Measurements from ENCODE around the gene PPFIA1.
"Not testable (repeated sequence)": the region's sequence is repeated elsewhere in the genome, so short reads cannot be mapped to it uniquely, and the experiment has no call there.

The PPFIA1 gene

DNA sequence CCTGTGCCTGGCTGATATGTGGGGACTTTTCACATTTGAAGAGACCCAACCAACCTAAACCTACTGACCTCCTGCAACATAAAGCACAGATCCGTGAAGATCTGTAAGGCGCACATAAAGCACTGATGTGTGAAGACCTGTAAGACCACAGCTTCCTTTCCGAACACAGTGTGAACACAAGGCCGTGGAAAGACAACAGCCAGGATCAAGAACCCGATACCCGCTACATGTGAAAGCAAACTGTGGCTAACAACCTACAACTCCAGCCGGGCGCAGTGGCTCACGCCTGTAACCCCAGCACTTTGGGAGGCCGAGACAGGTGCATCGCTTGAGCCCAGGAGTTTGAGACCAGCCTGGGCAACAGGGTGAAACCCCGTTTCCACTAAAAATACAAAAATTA lies 17.6 kb upstream of the PPFIA1 start:
- DNase-seq = no peak

DNA sequence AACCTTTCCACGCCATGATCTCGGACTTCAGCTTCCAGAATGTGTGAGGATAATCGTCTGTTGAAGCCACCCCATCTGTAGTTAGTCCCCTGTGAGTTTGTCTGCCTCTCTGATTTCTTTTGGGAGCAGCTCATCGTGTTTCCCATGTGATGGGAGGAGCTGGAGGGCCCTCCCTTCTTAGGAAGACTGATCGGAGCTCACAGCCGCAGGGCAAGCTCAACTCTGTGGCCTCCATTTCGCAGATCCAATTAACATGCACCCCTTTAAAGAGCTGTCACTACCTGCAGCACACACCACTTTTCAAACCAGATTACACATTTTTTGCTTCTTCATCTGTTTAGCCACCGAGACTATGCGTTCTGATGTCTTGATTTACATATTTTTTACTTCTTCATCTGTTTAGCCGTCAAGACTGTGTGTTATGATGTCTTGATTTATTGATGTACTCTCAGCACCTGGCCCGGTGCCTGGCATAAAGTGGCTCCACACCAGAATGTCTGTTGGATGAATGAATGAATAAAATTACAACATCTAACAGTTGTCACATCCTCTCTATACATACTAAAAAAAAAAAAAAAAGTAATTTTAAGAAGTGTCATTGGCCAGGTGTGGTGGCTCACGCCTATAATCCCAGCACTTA lies 14.9 kb upstream of the PPFIA1 start:
- DNase-seq = no peak

DNA sequence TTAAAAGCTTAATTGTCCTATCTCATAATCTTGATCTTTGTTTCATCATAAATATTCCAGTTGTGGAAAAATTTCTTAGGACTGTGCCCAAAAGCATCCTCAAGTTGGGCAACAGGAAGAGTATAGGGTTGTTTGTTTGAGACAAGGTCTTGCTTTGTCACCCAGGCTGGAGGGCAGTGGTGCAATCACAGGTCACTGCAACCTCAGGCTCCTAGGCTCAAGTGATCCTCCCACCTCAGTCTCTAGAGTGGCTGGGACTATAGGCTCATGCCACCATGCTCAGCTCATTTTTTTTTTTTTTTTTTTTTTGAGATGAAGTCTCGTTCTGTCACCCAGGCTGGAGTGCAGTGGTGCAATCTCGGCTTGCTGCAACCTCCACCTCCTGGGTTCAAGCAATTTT lies 11.4 kb upstream of the PPFIA1 start:
- not testable (repeated sequence) for DNase-seq

DNA sequence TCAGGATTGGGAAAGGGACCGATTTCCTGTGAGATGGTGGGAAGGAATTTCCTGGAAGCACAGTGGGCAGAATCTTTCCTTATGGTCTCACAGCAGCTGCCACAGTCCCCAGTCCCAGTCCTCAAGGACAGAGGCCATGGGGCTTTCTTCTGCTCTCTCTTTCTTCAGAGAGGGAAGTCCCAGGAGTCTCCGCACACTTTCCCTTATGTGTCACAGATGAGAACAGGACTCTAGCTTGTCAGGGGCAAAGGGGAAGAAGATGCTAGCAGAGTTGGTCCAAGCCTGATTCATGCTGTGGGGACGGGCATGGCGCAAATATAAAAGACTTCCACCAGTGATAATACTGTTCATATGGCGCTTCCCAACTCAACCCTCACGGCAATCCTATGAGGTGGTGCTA lies 7.5 kb upstream of the PPFIA1 start:
- DNase-seq = no peak

DNA sequence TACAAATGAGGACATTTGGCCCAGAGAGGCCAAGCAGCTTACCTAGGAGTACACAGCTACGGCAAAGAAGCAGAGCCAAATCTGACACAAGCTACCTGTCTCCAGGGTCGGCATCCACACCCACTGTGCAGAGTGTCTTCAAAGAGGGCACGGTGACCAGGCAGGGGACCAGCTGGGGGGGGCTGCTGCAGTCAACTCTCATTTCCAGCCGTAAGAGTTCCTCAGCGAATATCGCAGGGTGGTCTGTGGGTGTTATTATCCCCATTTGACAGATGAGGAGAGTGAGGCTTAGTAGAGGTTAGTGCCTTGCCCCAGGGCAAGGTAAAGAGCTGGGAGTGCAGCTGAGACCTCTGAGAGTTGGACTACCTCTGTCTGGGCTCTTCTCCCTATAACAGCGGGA lies 7.1 kb upstream of the PPFIA1 start:
- no peak for DNase-seq

DNA sequence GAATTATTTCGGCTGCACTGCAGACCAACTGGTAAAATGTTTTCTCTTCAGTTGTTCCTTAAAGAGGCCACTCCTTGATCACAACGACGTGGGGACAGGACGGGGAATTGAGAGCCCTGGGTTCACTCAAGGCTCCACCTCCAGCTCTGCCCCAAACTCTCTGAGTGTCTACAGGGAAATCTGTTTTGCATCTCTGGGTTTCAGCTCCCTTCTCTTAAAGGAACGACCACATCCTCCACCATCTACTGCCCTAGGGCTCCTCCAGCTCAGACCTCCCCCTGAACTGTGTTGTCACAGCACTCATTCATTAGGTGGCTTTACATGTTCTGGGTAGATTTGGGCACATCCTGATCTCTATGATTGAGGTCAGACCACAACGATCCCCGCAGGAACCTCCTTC lies 5.1 kb upstream of the PPFIA1 start:
- DNase-seq = no peak

DNA sequence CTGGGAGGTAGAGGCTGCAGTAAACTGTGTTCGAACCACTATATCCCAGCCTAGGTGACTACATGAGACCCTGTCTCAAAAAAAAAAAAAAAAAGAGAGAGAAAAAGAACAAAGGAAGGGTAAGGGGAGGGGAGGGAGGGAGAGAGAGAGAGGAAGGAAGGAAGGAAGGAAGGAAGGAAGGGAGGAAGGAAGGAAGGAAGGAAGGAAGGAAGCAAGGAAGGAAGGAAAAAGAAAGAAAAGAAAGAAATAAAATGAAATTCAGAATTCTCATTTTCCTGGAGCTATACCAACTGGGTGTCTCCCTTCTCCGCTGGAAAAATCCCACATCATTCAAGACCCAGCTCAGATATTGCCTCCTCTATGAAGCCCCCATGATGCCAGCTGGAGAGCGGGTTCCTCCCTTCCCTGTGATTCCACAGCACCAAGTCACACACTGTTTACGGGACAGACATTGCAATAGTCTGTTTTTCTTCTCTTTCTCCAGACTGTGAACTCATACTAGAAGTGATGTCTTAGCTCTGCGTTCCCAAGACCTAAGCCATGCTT lies 3.0 kb upstream of the PPFIA1 start:
- DNase-seq = no peak

DNA sequence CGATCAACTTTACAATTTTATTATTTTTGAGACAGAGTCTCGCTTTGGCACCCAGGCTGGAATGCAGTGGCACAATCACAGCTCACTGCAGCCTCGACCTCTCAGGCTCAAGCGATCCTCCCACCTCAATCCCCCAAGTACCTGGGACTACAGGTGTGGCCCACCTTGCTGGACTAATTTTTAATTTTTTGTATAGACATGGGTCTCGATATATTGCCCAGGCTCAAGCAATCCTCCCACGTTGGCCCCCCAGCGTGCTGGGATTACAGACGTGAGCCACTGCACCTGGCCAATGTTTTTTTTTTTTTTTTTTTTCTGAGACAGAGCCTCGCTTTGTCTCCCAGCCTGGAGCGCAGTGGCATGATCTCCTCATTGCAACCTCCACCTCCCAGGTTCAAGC lies 2.0 kb upstream of the PPFIA1 start:
- DNase-seq = no peak

DNA sequence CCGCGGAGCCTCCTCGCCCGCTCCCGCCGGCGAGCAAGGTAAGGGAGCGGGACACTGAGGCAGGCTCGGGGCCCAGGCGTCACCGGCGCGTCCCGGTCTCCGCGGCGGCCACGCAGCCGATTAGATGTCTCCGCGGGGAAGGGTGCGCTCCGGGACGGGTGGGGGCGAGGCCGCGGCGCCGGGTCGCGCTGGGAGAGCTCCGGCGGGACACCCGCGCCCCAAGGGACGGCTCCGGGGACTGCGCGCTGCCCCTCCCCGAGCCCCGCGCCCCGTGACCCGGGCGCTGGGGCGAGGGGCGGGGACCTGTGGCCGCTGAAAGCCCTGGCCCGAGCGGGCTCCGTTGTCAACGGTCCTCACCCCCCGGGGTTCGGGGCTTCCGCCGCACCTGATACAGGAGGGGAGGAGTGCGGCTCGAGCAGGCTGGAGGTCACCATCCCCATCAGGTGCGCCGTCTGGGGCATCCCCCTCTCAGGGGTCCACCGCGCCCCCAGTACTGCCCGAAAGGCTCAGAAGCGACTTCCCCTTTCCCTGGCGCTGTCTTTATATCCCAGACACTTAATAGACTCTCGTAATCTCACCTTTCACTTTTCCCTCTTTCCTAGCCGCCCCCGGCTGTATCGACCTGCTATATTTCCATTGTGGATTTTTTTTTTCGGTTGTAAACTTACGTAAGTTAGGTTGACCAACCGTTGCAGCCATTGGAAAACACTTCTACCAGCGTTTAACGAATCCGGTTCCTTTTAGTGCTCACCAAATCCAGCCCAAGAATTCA lies 573 bp downstream of the PPFIA1 start:
- DNase-seq = peak; percentile 45

DNA sequence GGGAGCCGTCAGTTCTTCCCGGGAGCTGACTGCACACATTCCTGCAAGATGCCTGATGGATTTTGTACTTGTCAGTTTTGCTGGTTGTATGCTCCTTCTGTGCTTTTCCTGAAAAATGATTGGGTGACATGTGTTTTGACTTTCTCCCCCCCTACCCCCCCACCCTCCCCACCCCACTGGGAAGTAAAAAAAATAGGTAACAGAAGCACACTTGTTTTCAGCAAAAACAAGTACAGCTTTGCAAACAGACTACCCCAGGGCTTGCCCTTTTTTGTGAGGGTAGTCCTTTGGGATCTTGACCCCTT lies 1.1 kb downstream of the PPFIA1 start:
- DNase-seq = no peak

DNA sequence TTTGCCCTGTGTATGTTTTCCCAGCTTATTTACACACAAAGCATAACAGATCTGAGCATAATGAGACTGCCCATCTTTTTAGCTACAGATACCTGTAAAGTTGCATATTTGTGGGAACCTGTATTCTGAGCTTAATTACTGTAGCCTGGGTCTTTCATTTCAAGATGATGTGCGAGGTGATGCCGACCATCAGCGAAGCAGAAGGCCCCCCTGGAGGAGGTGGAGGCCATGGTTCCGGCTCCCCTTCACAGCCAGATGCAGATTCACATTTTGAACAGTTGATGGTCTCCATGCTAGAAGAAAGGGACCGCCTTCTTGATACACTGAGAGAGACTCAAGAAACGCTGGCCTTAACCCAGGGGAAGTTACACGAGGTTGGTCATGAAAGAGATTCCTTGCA lies 1.5 kb downstream of the PPFIA1 start:
- no peak for DNase-seq

DNA sequence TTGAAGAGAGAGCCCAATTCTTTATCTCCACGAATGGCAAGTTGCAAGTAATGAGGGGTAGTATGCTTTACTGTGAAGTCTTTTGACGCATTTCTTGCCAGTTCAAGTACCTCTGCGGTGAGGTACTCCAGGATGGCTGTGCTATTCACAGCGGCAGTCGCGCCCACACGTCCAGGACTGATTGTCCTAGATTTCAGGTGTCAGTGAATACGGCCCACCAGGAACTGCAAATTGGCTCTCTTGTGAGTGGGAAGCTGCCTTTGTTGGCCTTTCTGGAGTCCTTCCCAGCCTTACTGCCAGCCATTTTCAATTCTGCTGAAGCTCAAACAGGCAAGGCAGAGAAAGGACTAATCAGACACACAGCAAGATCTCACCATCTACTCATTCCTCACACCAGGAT lies 8.5 kb downstream of the PPFIA1 start:
- no peak for DNase-seq

DNA sequence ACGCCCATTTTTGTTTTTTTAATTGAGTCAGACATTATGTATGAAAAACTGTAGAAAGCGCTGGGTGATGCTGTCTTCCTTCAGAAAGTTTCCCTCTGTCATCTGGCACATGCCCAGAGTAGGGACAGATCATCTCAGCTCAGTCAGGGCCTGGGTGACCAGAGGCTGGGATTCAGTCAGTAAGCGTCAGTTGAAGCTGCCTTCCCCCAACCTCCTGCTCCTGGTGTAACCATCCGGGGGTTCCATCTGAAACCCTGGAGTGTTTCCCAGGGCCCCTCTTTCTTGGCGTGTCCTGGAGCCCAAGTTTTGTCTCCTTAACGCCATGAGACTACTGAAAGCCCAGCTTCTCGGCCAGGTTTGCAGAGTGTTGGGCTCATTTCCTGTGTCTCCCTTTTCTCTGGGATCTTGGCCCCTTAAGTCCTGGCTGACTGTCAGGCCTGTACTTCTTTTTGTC lies 10.7 kb downstream of the PPFIA1 start:
- no peak for DNase-seq

DNA sequence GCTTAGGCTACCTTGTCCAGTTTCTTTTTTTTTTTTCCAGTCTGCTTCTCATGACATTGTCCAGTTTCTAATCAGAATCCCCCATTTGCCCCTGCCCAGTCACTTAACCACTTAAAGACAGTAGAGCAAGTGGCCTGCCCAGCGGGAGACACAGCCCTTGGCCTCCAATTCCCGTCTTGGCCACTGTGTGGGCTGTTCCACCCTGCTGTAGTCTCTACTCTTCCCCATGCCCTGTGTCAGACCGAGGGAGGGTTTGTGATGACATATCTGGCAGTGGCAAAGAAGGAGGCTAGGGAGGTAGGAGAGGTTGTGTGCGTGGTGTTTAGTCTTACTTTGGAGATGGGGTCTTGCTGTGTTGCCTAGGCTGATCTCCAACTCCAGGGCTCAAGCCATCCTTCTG lies 11.5 kb downstream of the PPFIA1 start:
- no peak for DNase-seq

DNA sequence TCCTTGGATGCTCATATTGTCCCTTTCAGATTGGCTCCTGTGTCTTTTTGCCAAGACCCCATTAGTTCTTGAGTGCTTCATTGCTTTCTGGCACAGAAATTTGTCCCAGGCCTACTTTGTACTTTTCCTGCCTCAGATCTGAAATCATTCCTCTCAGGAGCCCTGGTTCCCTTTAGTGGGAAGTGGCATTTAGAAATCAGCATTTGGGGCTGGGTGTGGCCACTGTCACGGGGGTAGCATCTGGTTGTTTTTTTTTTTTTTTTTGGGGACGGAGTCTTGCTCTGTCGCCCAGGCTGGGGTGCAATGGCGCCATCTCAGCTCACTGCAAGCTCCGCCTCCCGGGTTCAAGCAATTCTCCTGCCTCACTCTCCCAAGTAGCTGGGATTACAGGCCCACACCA lies 18.2 kb downstream of the PPFIA1 start:
- no peak for DNase-seq

DNA sequence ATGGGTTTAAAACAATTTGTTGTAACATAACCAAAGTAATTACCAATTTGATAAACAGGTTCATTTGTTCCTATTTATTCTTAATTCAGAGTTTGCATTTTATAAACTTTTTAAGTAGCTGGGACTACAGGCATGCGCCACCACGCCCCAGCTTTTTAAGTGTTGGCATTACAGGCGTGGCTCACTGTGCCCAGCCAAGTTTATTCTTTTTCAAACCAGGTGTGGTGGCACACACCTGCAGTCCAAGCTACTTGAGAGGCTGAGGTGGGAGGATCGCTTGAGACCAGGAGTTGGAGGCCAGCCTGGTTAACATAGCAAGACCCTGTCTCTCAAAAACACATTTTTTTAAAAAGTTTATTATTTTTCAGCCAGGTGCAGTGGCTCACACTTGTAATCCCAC lies 19.1 kb downstream of the PPFIA1 start:
- DNase-seq = no peak

DNA sequence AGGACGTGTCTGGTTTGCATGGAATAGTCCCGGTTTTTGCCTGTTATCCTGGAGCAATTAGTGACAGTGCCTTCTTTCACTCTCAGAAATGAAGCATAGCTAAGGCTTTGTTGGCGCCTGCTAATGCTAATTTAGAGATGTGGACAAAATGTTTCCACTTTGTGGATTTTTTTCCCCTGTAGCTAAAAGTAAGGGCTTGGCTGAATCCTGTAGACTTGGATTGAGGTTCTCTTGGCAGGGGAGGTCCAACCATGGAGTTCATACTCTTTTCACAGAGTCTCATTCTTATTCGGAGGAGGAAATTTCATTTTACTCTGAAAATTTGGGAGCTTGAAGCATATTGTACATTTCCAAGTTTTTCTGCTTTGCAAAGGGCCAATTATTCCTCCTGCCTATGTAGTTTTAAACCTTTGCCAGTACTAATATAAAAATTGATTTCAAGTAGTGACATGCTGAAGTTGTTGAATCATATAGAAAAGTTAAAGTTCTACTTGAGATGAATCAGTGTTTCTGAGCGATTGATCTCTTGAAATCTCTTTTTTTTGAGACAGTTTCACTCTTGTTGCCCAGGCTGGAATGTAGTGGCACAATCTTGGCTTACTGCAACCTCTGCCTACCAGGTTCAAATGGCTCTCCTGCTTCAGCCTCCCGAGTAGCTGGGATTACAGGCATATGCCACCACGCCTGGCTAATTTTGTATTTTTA lies 20.0 kb downstream of the PPFIA1 start:
- no peak for DNase-seq

DNA sequence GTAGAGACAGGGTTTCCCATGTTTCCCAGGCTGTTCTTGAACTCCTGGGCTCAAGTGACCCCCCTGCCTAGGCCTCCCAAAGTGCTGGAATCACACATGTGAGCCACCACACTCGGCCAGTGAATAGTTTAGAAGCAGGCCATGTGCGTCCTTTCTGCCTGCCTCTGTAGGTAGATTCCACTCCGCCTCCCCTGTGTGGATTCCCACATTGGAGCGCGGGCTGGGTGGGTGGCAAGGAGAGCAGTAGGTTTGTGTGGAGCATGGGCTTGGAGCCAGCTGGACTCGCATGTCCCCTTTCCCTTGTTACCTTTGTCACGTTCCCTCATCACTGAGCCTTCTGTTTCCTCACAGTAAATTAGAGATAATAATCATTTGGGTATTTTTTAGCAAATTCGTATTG lies 21.7 kb downstream of the PPFIA1 start:
- no peak for DNase-seq

DNA sequence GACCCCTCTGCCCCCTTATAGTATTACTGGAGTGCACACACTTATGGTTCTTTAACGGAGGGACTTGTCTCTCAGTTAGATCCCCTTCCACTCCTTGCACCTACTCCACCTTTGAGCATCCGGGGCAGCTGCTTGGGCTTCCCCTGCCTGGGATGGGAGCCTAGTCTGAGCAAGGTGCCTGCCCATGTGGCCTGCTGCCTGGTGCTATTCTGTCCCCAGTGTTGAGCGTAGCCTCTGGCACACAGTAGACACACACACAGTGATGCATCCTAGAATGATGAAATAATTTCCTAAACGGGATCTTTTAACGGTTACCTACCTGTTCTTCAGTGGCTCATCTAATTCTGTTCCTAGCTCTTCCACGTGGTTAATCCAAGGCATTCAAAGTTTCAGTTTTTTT lies 22.4 kb downstream of the PPFIA1 start:
- DNase-seq = no peak

DNA sequence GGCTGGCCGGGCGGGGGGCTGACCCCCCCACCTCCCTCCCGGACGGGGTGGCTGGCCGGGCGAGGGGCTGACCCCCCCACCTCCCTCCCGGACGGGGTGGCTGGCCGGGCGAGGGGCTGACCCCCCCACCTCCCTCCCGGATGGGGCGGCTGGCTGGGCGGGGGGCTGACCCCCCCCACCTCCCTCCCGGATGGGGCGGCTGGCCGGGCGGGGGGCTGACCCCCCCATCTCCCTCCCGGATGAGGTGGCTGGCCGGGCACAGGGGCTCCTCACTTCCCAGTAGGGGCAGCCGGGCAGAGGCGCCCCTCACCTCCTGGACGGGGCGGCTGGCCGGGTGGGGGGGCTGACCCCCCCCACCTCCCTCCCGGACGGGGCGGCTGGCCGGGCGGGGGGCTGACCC lies 24.7 kb downstream of the PPFIA1 start:
- not testable (repeated sequence) for DNase-seq

DNA sequence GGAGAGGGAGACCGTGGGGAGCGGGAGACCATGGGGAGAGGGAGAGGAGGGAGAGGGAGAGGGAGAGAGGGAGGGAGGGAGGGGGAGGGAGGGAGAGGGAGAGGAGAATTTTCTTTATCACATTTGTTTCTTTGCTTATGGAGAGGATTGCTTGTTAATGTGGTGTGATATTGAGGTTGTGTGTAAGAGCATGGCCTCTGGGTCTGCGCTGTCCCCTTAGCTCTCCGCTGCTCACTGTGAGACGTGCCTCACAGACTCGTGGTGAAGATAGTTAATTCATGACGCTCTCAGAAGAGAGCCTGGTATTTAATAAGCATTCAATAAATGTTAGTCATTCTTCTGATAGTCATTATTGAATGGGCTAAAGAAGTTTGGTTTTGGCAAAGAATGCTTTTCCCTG lies 26.2 kb downstream of the PPFIA1 start:
- no peak for DNase-seq

DNA sequence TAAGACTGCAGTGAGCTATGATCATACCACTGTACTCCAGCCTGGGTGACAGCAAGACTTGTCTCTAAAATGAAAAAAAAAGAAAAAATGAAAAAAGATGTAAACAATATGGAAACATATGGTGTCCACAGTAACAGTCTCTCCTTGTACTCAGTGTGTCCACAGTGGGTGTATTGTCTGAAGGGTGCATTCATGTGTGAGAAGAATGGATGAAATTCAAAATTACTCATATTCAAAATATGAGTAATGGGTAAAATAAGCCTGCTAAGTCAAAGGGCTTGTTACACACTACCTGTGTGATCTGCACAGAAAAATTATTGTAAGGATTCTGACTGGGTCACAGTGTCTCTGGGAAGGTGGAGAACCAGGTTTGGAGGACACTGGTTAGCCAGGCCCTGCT lies 26.9 kb downstream of the PPFIA1 start:
- DNase-seq = no peak

DNA sequence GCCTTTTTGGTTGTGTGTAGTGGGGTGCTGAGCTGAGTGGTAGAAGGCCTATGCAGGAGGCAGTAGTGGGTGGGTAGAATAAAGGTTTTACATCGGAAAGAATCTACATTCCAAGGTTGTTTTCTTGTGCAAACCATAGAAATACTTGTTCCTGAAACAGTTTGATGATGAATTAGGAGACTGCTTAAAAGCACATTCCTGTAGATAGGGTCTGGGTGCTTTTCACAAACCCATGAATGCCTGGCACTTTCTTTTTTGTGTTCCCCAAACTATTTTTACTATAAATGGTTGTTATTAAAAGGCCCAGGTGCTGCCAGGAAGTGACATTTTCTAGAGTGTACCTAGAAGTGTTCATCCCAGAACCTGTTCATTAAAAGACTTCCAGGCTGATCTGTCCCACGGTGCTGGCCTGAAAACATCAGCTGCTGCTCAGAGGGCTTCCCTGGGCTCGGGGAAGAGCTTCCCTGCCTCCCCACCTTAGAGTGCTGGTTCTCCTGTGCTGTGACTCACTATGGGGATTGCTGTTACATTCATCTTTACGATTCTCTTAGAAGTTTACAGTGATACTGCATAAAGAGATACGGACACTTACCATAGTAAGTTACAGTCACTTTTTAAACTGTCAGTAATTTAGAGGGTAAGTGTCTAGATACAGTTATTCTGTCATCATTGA lies 27.9 kb downstream of the PPFIA1 start:
- DNase-seq = no peak

DNA sequence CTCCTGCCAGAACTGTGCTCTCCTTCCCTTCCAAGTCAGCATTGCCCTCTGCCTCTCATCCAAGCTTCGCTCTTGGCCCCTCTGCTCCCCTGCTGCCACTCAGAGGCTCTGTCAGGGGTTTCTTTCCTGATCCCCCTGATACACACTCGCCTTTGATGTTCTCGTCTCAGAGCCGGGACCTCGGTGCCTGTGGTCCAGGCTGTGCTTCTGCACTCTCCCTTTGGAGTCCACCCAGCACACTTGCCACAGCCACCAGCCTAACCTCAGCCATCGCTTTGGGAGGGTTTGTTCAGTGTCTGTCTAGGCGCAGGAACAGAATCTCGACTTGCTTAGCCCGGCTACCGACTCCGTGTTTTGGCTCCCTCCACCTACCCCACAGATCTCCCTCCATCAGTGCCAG lies 29.1 kb downstream of the PPFIA1 start:
- no peak for DNase-seq

Measured in CD4-positive, alpha-beta T cell treated with Interferon gamma for 1 hour (primary cell).